ENCODE measurements around the gene ADIPOR2. TPM values are rescaled to one million over a fixed set of nuclear protein-coding genes. Genes with fewer than 3 reads are reported as not detected.

The ADIPOR2 gene
- total and polyA plus RNA-seq, 4 donors = 14.8 to 50.5 (median 31.7) TPM

- ATAC-seq (ENCODE audit: low FRiP score) = no peak
- peak; percentile 40 to 62 for DNase-seq
- no peak overlapping the region for H3K4me3 ChIP-seq (ENCODE audit: low read length in 2 of 2)
- H3K36me3 ChIP-seq (ENCODE audit: control insufficient read depth in 1 of 2, insufficient read depth in 2 of 2, low read length in 1 of 2) = no peaks in the 10 kb centered on the region
- intact Hi-C loops (cut with DNase I) = no loop called here
- 93 to 95% methylated on average over 15 of the region's 15 CpGs for WGBS, 2 donors
- H3K9me3 ChIP-seq (ENCODE audit: control insufficient read depth, low read length) = no peaks in the 10 kb centered on the region
- H3K4me1 ChIP-seq (ENCODE audit: control insufficient read depth in 1 of 2, insufficient read depth in 2 of 2, low read length in 2 of 2) = no peaks in the 10 kb centered on the region
- H3K27me3 ChIP-seq (ENCODE audit: control insufficient read depth in 1 of 2, insufficient read depth in 2 of 2, low read length in 1 of 2) = no peaks in the 10 kb centered on the region
- H3K27ac ChIP-seq (ENCODE audit: low read depth in 1 of 2, low read length in 2 of 2) = no peak overlapping the region
These were observed 116.4 kb downstream of the ADIPOR2 start for GRCh38 chr12:1807087-1807860.

GRCh38 chr12:1808036-1808797, 117.3 kb downstream of the ADIPOR2 start:
- intact Hi-C loops (cut with DNase I) = no loop called here
- DNase-seq (peak; percentile 32 to 52), ATAC-seq (ENCODE audit: low FRiP score) (no peak)
- Histone ChIP-seq H3K9me3 (ENCODE audit: control insufficient read depth, low read length) (no peaks in the 10 kb centered on the region), H3K36me3 (ENCODE audit: control insufficient read depth in 1 of 2, insufficient read depth in 2 of 2, low read length in 1 of 2) (no peaks in the 10 kb centered on the region), H3K4me3 (ENCODE audit: low read length in 2 of 2) (no peak overlapping the region), H3K4me1 (ENCODE audit: control insufficient read depth in 1 of 2, insufficient read depth in 2 of 2, low read length in 2 of 2) (no peaks in the 10 kb centered on the region), H3K27me3 (ENCODE audit: control insufficient read depth in 1 of 2, insufficient read depth in 2 of 2, low read length in 1 of 2) (no peaks in the 10 kb centered on the region), H3K27ac (ENCODE audit: low read depth in 1 of 2, low read length in 2 of 2) (no peak overlapping the region)
- WGBS, 2 donors = 94 to 95% methylated on average over 19 of the region's 19 CpGs

DNA sequence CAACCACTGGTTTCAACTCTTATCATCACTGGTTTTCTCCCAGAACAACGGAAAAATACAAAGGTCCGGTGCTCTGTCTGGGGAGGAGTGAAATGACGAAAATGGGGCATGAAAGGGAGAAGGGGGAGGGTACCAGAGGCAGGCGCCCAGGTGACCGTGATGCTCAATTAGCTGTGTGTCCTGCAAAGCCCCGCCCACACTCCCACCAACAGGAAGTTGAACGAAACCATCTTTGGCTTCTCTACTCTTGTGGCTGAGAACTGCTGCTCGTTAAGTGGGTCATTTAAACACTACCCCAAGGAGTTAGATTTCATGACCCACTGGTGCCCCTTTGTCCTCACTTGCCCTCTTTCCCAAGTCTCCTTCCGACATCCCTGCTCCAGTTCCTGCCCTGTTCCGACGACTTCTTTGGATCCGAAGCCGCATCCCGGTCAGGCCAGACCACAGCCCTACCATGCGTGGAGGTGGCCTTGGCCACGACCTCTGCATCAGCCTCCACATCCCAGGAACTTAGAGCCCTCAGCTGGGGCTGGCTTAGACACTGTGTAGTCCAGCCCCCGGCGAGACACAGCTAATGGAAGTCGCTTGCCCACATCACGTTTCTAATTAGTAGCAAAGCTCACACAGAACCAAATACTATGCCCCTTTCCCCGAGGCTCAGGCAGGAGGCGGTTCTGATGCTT, 118.1 kb downstream of the ADIPOR2 start:
- DNase-seq (peak; percentile 36 to 39), ATAC-seq (ENCODE audit: low FRiP score) (no peak)
- no peaks in the 10 kb centered on the region for H3K4me1 ChIP-seq (ENCODE audit: control insufficient read depth in 1 of 2, insufficient read depth in 2 of 2, low read length in 2 of 2)
- intact Hi-C loops (cut with DNase I) = no loop called here
- 95% methylated on average over 22 of the region's 22 CpGs for WGBS, 2 donors
- H3K9me3 ChIP-seq (ENCODE audit: control insufficient read depth, low read length) = no peaks in the 10 kb centered on the region
- no peaks in the 10 kb centered on the region for H3K27me3 ChIP-seq (ENCODE audit: control insufficient read depth in 1 of 2, insufficient read depth in 2 of 2, low read length in 1 of 2)
- H3K4me3 ChIP-seq (ENCODE audit: low read length in 2 of 2) = no peak overlapping the region
- no peaks in the 10 kb centered on the region for H3K36me3 ChIP-seq (ENCODE audit: control insufficient read depth in 1 of 2, insufficient read depth in 2 of 2, low read length in 1 of 2)
- no peak overlapping the region for H3K27ac ChIP-seq (ENCODE audit: low read depth in 1 of 2, low read length in 2 of 2)

- no peak overlapping the region for H3K4me3 ChIP-seq (ENCODE audit: low read length in 2 of 2)
- H3K36me3 ChIP-seq (ENCODE audit: control insufficient read depth in 1 of 2, insufficient read depth in 2 of 2, low read length in 1 of 2) = no peaks in the 10 kb centered on the region
- H3K27me3 ChIP-seq (ENCODE audit: control insufficient read depth in 1 of 2, insufficient read depth in 2 of 2, low read length in 1 of 2) = no peaks in the 10 kb centered on the region
- no peaks in the 10 kb centered on the region for H3K9me3 ChIP-seq (ENCODE audit: control insufficient read depth, low read length)
- DNase-seq (peak; percentile 33 to 57), ATAC-seq (ENCODE audit: low FRiP score) (no peak)
- no peak overlapping the region for H3K27ac ChIP-seq (ENCODE audit: low read depth in 1 of 2, low read length in 2 of 2)
- intact Hi-C loops (cut with DNase I) = no loop called here
- no peaks in the 10 kb centered on the region for H3K4me1 ChIP-seq (ENCODE audit: control insufficient read depth in 1 of 2, insufficient read depth in 2 of 2, low read length in 2 of 2)
- WGBS, 2 donors = 90 to 93% methylated on average over 13 of the region's 13 CpGs
These were observed 118.8 kb downstream of the ADIPOR2 start for GRCh38 chr12:1809591-1810190.

GRCh38 chr12:1810201-1810930, 119.5 kb downstream of the ADIPOR2 start:
- Histone ChIP-seq H3K27me3 (ENCODE audit: control insufficient read depth in 1 of 2, insufficient read depth in 2 of 2, low read length in 1 of 2) (no peaks in the 10 kb centered on the region), H3K4me3 (ENCODE audit: low read length in 2 of 2) (no peak overlapping the region), H3K4me1 (ENCODE audit: control insufficient read depth in 1 of 2, insufficient read depth in 2 of 2, low read length in 2 of 2) (no peaks in the 10 kb centered on the region), H3K36me3 (ENCODE audit: control insufficient read depth in 1 of 2, insufficient read depth in 2 of 2, low read length in 1 of 2) (no peaks in the 10 kb centered on the region), H3K27ac (ENCODE audit: low read depth in 1 of 2, low read length in 2 of 2) (no peak overlapping the region), H3K9me3 (ENCODE audit: control insufficient read depth, low read length) (no peaks in the 10 kb centered on the region)
- DNase-seq (peak; percentile 38 to 44), ATAC-seq (ENCODE audit: low FRiP score) (no peak)
- WGBS, 2 donors = 70 to 81% methylated on average over 20 to 21 of the region's 21 CpGs
- intact Hi-C loops (cut with DNase I) = no loop called here

DNA sequence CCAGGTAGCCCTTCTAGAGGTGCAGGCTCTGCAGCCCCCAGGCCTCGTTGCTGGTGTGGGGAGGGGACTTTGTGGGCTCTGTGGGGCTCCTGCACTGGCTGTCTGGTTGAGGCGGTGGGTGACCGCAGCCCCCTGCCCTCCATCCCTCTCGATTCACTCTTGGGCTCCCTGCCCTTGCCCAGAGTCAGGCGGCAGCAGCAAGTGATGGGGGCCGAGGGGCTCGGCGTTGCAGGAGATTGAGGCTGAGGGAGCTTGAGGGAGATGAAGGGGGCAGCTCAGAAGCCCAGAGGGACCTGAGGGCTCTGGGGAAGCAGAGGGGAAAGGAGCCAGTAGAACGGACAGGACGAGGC, 120.0 kb downstream of the ADIPOR2 start:
- Histone ChIP-seq H3K27ac (ENCODE audit: low read depth in 1 of 2, low read length in 2 of 2) (no peak overlapping the region), H3K9me3 (ENCODE audit: control insufficient read depth, low read length) (no peaks in the 10 kb centered on the region), H3K36me3 (ENCODE audit: control insufficient read depth in 1 of 2, insufficient read depth in 2 of 2, low read length in 1 of 2) (no peaks in the 10 kb centered on the region), H3K4me3 (ENCODE audit: low read length in 2 of 2) (no peak overlapping the region), H3K4me1 (ENCODE audit: control insufficient read depth in 1 of 2, insufficient read depth in 2 of 2, low read length in 2 of 2) (no peaks in the 10 kb centered on the region), H3K27me3 (ENCODE audit: control insufficient read depth in 1 of 2, insufficient read depth in 2 of 2, low read length in 1 of 2) (no peaks in the 10 kb centered on the region)
- DNase-seq = no peak
- WGBS, 2 donors = 92% methylated on average over 10 of the region's 10 CpGs
- intact Hi-C loops (cut with DNase I) = no loop called here
- ATAC-seq (ENCODE audit: low FRiP score) = no peak

DNA sequence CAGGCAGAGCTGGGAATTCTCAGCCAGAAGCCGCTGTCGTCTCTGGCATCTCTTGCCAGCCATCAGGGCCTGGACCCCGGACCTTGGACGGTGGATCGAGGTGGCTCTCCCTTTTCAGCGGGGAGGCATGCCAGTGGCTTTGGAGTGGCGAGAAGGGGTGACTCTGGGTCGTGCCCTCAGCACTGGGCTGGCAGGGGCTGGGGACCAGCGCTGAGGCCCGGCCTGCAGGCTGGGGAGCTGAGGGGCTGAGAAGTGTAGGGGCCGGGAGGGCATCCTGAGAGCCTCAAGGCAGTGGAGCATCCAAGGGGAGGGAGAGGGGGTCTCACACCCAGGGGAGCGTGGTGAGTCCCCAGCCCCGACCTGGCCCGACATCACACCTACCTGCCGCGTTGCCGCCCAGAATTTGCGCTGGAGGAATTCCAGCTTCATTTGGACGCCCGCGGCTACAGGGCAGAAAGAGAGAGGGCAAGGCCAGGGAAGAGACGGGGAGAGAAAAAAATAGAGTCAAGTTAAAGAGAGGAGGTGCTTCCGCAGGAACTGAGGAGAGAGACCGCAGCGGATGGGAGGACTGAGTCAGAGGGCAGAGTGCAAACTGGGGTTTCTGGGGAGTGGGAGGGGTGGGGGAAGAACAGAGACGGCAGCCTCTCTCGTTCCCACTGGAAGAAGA, 120.5 kb downstream of the ADIPOR2 start:
- WGBS, 2 donors = 88 to 89% methylated on average over 27 of the region's 27 CpGs
- Histone ChIP-seq H3K4me1 (ENCODE audit: control insufficient read depth in 1 of 2, insufficient read depth in 2 of 2, low read length in 2 of 2) (no peaks in the 10 kb centered on the region), H3K4me3 (ENCODE audit: low read length in 2 of 2) (no peak overlapping the region), H3K9me3 (ENCODE audit: control insufficient read depth, low read length) (no peaks in the 10 kb centered on the region), H3K27me3 (ENCODE audit: control insufficient read depth in 1 of 2, insufficient read depth in 2 of 2, low read length in 1 of 2) (no peaks in the 10 kb centered on the region), H3K27ac (ENCODE audit: low read depth in 1 of 2, low read length in 2 of 2) (no peak overlapping the region), H3K36me3 (ENCODE audit: control insufficient read depth in 1 of 2, insufficient read depth in 2 of 2, low read length in 1 of 2) (no peaks in the 10 kb centered on the region)
- DNase-seq (no peak), ATAC-seq (ENCODE audit: low FRiP score) (no peak)
- intact Hi-C loops (cut with DNase I) = no loop called here

GRCh38 chr12:1811948-1812291, 121.0 kb downstream of the ADIPOR2 start:
- WGBS, 2 donors = 91 to 92% methylated on average over 6 of the region's 6 CpGs
- Histone ChIP-seq H3K4me1 (ENCODE audit: control insufficient read depth in 1 of 2, insufficient read depth in 2 of 2, low read length in 2 of 2) (no peaks in the 10 kb centered on the region), H3K27ac (ENCODE audit: low read depth in 1 of 2, low read length in 2 of 2) (no peak overlapping the region), H3K27me3 (ENCODE audit: control insufficient read depth in 1 of 2, insufficient read depth in 2 of 2, low read length in 1 of 2) (no peaks in the 10 kb centered on the region), H3K9me3 (ENCODE audit: control insufficient read depth, low read length) (no peaks in the 10 kb centered on the region), H3K36me3 (ENCODE audit: control insufficient read depth in 1 of 2, insufficient read depth in 2 of 2, low read length in 1 of 2) (no peaks in the 10 kb centered on the region), H3K4me3 (ENCODE audit: low read length in 2 of 2) (no peak overlapping the region)
- DNase-seq (no peak), ATAC-seq (ENCODE audit: low FRiP score) (no peak)
- intact Hi-C loops (cut with DNase I) = no loop called here
